ENCODE data around the gene SERINC4. TPM values are rescaled to one million over a fixed set of nuclear protein-coding genes. Genes with fewer than 3 reads are reported as not detected.
A peak's percentile ranks its signal among the peaks of the same experiment; 100 is the strongest.

Gene SERINC4
- polyA plus RNA-seq, 1 of the 3 experiments (the other 2 are of a cell fraction) = 0.05 TPM

GRCh38 chr15:43775411-43775965 lies 24.5 kb downstream of the SERINC4 start:
- POLR2A ChIA-PET = no interaction called here
- DNase-seq = peak; percentile 52
- H3K4me2 ChIP-seq = no peak overlapping the region

More at GRCh38 chr15:43775411-43775965, 24.5 kb downstream of the SERINC4 start:
- 100% methylated on average over 1 of the region's 1 CpG for WGBS (ENCODE audit: low lambda C conversion rate)
- H3K27ac ChIP-seq (ENCODE audit: low read depth in 2 of 2, low read length in 1 of 2) = no peak overlapping the region; a peak in 1 of 4 replicates
- H3K9me3 ChIP-seq = no peaks in the 10 kb centered on the region
- CTCF ChIA-PET = interaction anchor here (0.8 to 3.0 kb wide), 6 partner anchors 11 to 22 kb away, joined by 3 to 13 read pairs (median 6); no protein-coding TSS in a partner anchor
- H4K20me1 ChIP-seq (ENCODE audit: insufficient read depth) = no peaks in the 10 kb centered on the region
- no peak overlapping the region for H3K4me3 ChIP-seq (ENCODE audit: low read depth in 2 of 2, low read length in 1 of 2)
- H3K9me2 ChIP-seq = no peaks in the 10 kb centered on the region
- TF ChIP-seq MXI1 (IDR thresholded peaks at IDR 0.05; ENCODE audit: low read depth, low read length) (peak; percentile 65; the same call in 1 of the 2 replicates), USF2 (IDR thresholded peaks at IDR 0.05; ENCODE audit: borderline replicate concordance, low read depth, low read length) (no peak), RFX5 (IDR thresholded peaks at IDR 0.05; ENCODE audit: low read length) (no peak), IRF3 (IDR thresholded peaks at IDR 0.05; ENCODE audit: low read depth, low read length) (no peak), TCF12 (IDR thresholded peaks at IDR 0.05) (no peak), CTCF (IDR thresholded peaks at IDR 0.05) (peak; percentile 44), GATA2 (CRISPR knock-in tag; IDR thresholded peaks at IDR 0.05) (no peak), NFIC (IDR thresholded peaks at IDR 0.05; ENCODE audit: borderline replicate concordance) (no peak), FOXJ3 (CRISPR knock-in tag; IDR thresholded peaks at IDR 0.05) (no peak), RAD21 (IDR thresholded peaks at IDR 0.05; ENCODE audit: low read length) (peak; percentile 30), FOSL2 (IDR thresholded peaks at IDR 0.05; ENCODE audit: borderline replicate concordance, low read depth) (no peak), MAX (IDR thresholded peaks at IDR 0.05; ENCODE audit: low read depth) (peak; percentile 71; the same call in 1 of the 2 replicates)
- H3K4me1 ChIP-seq (ENCODE audit: control insufficient read depth in 1 of 2, insufficient read depth in 2 of 2, low read depth in 1 of 2, low read length in 1 of 2) = peaks cover 0 to 3% of the 10 kb centered on the region in 2 experiments; a peak in 1 of 4 replicates
- no peak overlapping the region for H3K9ac ChIP-seq
- peaks cover 23 to 29% of the 10 kb centered on the region in 2 experiments for H3K36me3 ChIP-seq (replicated peaks in 1 of 2; ENCODE audit: control insufficient read depth in 1 of 2, insufficient read depth in 2 of 2, low read length in 1 of 2)
- no peaks in the 10 kb centered on the region for H3K27me3 ChIP-seq (ENCODE audit: insufficient read depth)
- H3F3A ChIP-seq (replicated peaks; ENCODE audit: insufficient read depth) = peaks cover 45% of the 10 kb centered on the region
- no peak overlapping the region for H2AFZ ChIP-seq (ENCODE audit: low read depth)
- no peaks in the 10 kb centered on the region for H3K79me2 ChIP-seq (ENCODE audit: insufficient read depth)
